Stimulated activated CD8-positive, alpha-beta memory T cell treated with anti-CD3 and anti-CD28 coated beads, Interleukin-7, amount 100 ng/mL, for 1 hour (primary cell): Measurements from ENCODE around the gene POLRMT.
"Not testable (repeated sequence)": the region's sequence is repeated elsewhere in the genome, so short reads cannot be mapped to it uniquely, and the experiment has no call there.

Experiments used
- DNase-seq, 2 donors: peaks; one replicate each; pipeline ENCODE4 v3.0.0-alpha.2; 2020; ENCODE audit warnings: low read depth in 2 of 2

Gene POLRMT

DNA sequence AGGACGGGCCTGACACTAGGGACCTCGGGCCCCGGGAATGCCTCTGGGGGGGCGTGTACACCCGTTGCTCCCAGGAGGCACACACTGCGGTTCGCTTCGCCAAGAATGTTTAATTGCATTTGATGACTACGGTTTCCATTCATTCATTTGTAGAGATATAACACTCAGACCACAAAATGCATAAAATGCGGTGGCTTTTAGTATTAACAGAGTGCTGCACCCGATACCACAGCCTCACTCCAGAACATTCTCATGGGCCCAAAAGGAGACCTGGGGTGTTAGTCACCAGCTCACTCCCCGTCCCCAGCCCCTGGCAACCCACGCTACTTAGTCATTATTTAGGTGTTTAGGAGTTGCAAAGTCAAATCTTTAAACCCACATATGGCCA, 21.9 kb downstream of the POLRMT start:
- peak in 1 of 2 donors; percentile 21 for DNase-seq

DNA sequence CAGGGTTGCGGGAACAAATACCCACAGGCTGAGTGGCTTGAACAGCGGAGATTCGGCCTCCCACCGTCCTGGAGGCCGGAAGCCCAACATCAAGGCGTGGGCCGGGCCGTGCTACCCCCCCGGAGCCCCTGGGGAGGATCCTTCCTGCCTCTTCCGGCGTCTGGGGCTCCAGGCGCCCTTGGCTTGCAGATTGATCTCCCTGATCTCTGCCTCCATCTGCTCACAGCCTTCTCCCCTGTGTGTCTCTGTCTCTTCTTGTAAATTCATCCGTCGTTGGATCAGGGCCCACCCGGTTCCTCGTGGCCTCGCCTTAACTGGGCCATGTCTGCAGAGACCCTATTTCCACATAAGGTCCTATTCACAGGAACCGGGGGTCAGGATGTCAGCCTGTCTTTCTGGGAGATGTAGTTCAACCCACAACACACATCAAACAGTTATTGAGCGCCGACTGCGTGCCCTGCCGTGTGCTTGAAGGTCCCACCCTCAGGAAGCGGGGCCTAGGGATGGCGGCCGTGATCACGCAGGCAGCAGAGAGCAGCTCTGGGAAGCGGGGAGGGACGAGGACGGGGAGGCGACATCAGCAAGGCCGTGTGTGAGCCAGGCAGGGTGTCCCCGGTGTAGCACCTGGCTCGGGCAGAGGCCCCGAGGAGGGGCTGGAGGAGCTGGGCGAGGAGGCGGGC, 22.4 kb downstream of the POLRMT start:
- DNase-seq: peak; percentile 29 to 37

GRCh38 chr19:610071-610800, 23.1 kb downstream of the POLRMT start:
- no peak for DNase-seq

- no peak for DNase-seq
These were observed 24.4 kb downstream of the POLRMT start for GRCh38 chr19:609004-609346.

GRCh38 chr19:608155-609003, 25.0 kb downstream of the POLRMT start:
- DNase-seq: no peak

DNA sequence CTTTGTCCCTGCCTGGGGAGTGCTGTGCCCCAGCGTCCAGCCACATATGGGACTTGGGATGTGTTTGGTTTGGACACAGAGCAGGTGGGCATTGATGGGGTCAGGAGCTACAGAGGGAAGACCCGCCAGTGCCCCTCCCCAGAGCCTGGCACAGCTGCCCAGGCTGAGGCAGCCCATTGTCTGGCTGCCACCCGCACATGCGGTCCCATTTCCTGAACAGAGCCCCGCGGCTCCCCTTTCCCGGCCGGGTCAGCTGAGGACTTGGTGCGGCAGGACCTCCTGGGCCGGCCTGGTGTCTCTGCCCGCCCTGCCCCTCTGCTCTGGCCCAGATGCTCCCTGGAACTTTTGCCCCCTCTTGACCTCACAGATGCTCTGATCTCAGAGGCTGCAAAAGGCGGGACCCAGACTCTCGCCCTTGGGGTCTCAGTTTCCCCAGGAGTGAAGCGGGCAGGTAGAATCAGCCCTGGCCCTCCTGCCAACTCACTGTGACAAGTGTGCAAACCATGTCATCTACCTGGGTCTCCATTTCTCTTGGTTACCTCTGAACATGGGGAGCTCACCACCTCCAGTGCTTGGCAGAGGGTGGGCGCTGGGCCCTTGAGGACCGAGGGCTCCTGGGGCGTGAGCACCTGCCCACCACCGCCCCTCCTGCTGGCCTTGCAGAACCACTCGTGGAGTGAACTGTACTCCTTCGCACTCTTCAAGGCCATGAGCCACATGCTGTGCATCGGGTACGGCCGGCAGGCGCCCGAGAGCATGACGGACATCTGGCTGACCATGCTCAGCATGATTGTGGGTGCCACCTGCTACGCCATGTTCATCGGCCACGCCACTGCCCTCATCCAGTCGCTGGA, 25.8 kb downstream of the POLRMT start:
- DNase-seq: no peak

DNA sequence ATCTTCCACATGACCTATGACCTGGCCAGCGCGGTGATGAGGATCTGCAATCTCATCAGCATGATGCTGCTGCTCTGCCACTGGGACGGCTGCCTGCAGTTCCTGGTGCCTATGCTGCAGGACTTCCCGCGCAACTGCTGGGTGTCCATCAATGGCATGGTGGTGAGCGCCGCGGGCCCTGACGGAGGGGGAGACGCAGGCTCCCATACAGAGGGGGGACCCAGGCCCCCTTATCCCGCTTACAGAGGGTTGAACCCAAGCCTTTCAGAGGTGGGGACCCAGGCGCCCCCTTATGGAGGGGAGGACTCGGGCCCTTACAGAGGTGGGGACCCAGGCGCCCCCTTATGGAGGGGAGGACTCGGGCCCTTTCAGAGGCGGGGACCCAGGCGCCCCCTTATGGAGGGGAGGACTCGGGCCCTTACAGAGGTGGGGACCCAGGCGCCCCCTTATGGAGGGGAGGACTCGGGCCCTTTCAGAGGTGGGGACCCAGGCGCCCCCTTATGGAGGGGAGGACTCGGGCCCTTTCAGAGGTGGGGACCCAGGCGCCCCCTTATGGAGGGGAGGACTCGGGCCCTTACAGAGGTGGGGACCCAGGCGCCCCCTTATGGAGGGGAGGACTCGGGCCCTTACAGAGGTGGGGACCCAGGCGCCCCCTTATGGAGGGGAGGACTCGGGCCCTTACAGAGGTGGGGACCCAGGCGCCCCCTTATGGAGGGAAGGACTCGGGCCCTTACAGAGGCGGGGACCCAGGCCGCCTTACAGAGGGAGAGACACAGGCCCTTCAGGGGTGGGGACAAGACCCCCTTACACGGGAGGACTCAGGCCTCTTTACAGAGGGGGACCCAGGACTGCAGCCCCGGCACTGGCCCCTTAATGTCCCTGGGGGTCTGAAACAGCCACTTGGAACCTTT, 28.0 kb downstream of the POLRMT start:
- DNase-seq: not testable (repeated sequence)

GRCh38 chr19:604355-604754, 29.0 kb downstream of the POLRMT start:
- DNase-seq: no peak

GRCh38 chr19:603779-604178, 29.6 kb downstream of the POLRMT start:
- not testable (repeated sequence) for DNase-seq

DNA sequence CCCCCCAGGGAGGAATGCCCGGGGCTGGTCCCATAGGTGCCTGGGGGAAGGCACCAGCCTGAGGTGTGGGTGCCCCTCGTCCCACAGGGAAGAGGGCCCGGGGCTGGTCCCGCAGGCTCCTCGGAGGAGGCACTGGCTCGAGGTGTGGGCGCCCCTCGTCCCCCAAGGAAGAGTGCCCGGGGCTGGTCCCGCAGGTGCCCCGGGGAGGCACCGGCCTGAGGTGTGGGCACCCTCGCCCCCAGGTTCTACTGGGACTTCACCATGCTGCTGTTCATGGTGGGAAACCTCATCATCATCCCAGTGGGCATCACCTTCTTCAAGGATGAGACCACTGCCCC, 30.1 kb downstream of the POLRMT start:
- DNase-seq: not testable (repeated sequence)

DNA sequence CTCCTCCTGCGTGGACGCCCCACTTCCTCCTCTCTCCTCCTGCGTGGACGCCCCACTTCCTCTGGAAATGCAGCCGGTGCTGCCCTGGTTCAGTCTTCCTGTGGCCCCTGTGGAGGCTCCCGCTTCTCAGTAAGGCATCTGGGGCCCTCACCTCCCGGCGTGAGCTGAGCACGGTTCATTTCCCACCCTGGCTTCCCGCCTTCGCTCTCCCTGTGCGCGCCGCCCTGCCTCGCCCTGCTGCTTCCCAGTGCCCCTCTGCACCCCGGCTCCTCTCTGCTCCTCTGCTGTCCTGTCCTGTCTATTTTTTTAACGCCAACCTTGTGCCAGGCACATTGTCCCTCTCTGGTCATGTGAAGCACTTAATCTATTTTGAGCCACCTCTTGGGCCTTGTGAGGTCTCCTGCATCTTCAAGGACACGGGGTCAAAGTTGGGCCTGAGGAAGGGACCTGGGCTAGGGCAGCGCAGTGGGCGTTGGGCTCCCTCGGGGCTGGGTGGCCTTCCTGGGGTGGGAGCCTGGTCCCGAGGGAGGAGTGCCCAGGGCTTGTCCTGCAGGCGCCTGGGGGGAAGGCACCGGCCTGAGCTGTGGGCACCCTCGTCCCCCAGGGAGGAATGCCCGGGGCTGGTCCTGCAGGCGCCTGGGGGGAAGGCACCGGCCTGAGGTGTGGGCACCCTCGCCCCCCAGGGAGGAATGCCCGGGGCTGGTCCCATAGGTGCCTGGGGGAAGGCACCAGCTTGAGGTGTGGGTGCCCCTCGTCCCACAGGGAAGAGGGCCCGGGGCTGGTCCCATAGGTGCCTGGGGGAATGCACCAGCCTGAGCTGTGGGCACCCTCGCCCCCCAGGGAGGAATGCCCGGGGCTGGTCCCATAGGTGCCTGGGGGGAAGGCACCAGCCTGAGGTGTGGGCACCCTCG, 30.7 kb downstream of the POLRMT start:
- DNase-seq: no peak

DNA sequence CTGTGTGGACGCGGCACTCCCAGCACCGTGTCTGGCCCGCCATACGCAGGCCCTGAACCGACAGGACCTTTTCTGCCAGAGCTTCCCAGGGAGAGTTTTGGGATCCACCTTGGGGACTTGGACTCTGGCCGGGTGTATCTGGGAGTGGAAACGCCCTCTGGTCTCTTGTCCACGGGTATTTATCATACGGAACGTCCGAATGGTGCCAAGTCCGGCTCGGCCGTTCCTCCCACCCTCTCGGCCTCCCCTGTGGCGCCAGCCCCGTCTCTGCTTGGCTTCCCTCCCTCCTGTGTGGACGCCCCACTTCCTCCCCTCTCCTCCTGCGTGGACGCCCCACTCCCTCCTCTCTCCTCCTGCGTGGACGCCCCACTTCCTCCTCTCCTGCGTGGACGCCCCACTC, 31.5 kb downstream of the POLRMT start:
- no peak for DNase-seq

GRCh38 chr19:601310-601709, 32.0 kb downstream of the POLRMT start:
- DNase-seq: no peak

DNA sequence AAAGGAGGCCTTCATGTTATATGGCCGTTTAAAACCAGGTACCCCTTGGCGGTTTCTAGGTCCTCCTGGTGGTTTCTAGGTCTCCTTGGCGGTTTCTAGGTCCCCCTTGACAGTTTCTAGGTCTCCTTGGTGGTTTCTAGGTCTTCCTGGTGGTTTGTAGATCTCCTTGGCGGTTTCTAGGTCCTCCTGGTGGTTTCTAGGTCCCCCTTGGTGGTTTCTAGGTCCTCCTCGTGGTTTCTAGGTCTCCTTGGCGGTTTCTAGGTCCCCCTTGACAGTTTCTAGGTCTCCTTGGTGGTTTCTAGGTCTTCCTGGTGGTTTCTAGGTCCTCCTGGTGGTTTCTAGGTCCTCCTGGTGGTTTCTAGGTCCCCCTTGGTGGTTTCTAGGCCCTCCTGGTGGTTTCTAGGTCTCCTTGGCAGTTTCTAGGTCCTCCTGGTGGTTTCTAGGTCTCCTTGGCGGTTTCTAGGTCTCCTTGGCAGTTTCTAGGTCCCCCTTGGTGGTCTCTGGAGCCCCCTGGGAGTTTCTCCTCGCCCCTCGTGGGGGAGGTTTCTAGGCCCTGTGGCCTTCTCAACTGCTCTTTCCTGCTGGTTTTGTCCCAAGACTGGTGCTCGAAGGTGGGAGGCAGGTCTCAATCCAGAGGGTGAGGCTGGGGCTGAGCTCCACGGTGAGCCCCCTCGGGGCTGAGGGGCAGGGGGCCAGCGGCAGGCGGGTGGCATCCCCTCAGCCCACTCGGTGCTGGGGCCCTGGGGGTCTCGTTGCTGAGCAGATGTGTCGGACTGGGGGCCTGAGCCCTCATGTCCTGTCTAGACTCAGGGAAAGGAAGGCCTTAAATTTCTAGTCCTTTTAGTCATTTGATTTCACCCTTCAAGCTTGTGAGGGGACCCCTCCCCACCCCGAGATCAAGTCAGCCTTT, 35.7 kb downstream of the POLRMT start:
- no peak for DNase-seq

- DNase-seq: no peak
These were observed 37.1 kb downstream of the POLRMT start for GRCh38 chr19:596263-596655.

DNA sequence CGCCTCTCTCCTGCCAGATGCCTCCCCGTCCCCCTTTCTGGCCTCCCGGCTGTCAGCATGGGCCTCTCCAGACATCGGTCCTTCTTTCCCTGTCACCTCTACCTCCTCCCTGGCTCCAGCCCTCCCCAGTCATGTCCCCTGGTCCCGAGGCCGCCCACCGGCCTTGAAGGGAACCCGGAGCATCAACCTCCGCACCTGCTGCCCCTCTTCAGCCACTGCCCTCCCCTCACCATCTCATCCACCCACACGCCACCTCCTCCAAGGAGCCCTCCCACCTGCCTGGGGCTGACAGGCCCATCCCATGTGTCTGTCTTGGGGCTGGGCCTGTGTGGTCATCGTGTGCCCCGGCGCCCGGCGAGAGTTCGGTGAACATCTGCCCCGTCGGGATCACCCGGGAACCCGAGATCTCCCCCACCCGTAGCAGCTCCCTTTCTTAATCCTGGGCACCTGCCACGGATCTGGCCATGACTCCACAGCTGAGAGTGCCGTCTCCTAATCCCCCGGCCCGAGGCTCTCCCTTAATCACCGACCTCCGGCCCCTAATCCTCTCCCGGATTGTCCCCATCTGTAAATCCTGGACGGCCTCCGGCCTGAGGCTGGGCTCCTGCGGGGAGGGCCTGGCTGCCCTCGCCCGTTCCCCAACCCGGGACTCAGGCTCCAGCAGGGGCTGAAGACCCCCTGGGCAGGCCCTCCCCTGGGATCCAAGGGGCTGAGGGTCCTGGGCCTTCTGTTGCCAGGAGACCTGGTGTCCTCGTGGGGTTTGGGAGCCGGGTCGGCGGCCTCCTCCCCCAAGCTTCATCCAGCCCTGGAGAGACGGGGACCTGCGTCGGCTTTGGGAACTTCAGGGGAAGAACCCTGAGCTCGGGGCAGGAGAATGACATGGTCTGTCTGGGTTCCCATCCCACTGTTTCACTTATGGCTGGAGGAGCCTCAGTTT, 37.7 kb downstream of the POLRMT start:
- DNase-seq: no peak

GRCh38 chr19:594265-594870, 39.0 kb downstream of the POLRMT start:
- DNase-seq: no peak
